Measurements from ENCODE around the gene ACSS1.

The ACSS1 gene

DNA sequence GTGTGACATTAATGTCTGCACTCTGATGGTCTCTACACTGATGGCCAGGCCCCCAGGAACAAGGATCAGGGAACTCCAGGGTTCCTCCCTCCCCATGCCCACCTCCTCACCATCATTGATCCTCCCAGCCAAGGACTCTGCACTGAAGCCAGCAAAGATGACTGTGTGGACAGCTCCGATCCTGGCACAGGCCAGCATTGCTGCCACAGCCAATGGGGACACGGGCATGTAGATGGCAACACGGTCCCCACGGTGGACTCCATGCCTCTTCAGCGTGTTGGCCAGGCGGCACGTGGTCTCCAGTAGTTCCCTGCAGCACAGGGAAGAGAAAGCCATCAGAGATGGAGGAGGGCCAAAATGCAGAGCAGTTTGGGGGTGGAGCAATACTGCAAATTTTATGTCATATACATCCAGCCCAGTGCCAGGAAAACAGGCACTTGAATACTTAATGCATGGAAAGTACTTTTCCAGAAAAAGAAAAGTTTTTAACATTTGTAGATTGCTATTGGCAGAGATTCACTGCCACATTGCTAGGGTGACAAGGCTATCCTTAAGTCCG, 27.2 kb downstream of the ACSS1 start:
- ATAC-seq (no peak), DNase-seq (no peak)

DNA sequence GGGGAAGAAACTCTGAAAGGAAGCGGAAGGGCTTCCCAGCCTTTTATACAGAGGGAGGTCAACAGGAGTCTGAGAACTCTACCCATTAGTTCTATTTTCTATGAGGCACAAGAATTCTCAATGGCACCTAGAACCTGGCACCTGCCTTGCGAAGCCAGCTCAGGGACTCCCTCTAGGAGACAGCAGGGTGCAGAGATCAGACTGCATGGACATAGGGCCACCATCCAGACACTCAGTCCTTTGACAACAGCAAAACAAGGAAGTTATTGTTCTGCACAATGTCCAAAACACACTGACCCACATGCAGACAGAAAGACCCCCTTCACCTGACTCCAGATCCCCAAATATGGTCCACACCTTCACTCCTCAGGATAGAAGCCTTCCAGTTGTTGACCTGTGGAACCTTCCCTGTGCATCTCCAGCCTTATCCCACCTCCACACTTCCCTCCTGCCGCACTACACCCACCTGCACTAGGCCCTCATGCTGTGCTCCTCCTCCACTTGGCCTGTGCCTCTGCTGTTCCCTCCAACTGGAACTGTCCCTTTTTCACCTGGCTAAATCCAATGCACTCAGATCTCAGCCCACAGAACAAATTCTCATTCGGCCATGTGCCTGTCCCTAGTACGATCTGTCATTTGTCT, 27.8 kb downstream of the ACSS1 start:
- DNase-seq (no peak), ATAC-seq (no peak)

DNA sequence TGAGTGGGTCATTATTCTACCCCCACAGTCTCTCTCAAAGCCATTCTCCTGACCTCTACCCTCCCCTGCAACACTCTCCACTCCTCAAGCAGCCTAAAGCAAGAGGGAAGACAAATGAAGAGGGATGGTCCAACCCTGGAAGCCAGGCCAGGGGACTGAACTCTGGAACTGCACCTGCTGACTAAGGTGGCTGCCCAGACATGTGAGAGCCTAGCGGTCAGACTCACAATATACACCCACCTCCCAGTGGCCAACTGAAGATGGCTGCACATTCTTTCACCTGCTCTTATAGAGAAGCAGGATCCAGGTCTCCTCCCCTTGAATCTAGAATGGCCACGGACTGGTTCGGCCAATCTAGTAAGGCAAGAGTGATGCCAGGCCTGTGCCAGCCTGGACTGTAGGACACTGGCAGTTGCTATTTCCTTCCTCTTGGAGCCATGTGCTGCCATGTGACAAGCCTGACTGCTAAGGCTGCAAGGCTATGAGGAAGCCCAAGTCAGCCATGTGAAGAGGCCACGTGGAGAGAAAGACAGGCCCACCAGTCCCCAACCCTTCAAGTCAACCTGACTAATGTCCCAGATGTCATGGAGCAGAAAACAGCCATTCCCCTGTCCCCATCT, 31.8 kb downstream of the ACSS1 start:
- ATAC-seq (no peak), DNase-seq (no peak)

DNA sequence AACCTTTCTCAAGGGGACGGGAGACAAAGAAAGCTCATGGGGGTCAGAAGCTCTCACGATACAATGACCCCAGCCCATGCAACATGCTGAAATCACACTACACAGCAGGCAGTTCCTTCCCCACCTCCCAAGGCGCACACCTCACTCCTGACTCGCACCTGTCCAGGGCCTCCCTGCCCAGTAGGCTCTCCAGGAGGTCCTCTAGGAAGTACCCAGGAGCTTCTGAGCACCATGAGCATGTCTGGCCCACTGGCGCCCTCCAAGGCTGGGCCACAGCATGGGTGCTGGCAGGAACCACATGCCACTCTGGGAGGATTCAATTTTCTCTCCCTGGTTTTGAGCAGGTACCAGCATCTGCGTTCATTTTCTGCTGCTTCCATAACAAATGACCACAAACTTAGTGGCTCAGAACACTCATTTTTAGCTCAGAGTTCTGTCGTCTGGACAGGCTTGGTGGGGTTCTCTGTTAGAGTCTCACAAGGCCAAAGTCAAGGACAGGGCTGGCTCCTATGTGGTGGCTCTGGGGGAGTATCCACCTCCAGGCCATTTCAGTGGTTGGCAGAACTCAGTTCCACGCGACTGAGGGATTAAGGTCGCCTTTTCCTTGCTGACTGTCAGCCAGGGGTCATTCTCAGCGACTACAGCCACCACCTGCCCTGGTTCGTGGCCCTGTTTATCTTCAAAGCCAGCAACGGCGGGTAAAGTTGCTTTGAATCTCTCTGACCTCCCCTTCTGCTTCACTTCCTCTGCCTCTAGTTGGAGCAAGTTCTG, 32.7 kb downstream of the ACSS1 start:
- DNase-seq: no peak

DNA sequence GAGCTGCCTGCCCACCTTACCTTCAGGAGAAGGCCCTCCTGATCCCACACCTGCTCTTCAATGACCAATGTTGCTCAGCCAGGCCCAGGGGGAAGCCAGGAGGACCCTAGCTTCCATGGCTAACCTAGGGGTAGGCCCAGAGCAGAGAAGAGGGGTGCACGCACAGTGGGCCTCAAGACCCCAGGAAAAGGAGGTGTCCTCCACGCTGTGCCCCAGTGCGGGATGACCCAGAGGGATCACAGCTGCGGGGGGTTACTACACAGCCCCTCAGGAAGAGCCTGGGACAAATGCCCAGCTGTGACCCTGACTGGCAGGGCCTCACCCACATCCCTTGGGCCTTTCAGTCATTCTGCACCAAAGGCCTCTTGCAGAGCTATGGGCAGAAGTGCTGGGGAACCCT, 33.8 kb downstream of the ACSS1 start:
- DNase-seq (no peak), ATAC-seq (no peak)

More for the DNA sequence above, 32.7 kb downstream of the ACSS1 start:
- ATAC-seq: no peak

DNA sequence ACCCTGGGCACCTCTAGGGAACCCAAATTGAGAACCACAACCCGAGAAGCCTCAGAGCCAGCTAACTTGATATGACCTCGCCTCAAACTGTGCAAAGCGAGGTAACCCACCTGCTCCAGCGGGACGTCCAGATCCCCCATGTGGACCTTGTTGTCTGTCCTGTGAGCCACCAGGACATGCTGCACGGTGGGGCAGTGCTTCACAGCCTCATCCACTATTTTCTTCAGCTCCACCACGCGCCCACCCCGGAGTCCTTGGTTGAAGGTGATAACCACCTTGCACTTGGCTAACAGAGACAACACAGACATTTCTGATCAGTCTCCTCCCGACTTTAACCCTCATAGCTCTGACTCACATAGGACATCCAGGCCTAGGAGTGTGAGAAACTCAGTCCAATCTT, 34.6 kb downstream of the ACSS1 start:
- no peak for DNase-seq
- ATAC-seq: no peak

DNA sequence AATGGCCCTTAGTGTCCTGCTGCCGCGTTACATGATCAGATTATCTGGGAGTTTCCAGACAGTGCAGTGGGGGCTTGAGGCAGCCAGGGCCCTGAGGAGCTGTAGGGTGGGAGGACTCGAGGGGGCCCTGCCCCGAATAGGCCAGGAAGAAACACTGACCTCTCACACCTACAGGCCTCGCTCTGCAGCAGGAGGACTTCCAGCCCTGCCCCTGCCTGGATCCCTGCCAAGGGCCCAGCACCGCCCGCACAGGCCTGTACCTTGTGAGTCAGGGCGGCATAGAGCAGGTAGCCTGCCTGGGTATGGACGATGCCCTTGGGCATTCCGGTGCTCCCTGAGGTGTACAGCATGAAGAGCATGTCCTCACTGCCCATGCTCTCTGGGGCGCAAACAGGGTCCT, 35.3 kb downstream of the ACSS1 start:
- DNase-seq: no peak
- no peak for ATAC-seq

DNA sequence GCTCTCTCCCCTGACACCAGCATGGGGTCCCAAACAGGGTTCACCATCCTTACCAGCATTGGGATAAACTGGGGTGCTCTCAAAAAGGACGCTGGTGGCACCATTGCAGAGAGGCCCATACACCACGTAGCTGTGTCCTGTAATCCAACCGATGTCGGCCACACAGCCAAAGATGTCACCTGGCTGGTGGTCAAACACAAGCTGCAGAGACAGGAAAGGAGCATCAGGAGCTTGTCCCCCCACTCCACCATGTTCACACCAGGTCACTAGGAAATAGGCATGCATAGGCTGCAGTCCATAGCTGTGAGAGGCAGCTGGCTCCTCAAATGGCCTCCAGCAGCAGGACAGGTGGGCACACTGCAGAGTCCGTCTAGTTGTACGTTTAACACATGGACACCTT, 36.6 kb downstream of the ACSS1 start:
- ATAC-seq (no peak), DNase-seq (no peak)

DNA sequence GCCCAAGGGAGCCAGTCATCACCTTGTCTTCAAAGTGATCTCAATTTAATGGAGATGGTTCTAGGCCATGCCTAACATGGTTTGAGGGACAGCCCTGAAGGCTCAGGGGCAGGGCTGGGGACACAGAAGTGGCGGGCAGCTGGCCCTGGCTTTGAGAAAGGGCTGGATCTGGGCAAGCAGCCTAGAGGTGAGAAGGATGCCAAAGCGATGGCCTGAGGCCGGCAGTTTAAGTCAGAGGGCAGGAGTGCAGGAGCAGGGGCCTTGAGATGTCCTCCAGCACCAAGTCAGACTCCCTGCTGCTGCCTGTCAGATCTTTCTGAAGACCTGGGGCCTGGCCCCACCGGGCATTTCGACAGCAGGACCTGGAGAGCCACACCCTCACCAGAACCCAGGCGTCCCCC, 37.0 kb downstream of the ACSS1 start:
- DNase-seq (no peak), ATAC-seq (no peak)

DNA sequence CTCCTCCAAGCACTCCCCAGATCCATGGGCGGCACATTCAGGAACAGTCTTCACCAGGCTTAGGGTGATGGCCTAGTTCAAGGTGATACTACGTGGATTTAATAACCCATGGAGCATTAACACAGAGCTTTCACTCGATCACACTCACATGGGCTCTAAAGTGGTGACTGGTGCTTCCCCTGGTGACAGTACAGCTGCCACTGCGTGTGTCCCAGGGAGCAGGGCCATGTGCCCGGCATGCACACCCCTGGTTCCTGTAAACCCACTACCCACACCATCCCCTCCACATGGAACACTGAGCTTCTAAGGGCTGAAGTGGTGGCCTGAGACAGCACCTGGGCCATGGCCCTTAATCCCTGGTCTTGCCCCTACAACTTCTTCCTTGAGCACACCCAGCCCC, 37.6 kb downstream of the ACSS1 start:
- no peak for ATAC-seq
- no peak for DNase-seq

DNA sequence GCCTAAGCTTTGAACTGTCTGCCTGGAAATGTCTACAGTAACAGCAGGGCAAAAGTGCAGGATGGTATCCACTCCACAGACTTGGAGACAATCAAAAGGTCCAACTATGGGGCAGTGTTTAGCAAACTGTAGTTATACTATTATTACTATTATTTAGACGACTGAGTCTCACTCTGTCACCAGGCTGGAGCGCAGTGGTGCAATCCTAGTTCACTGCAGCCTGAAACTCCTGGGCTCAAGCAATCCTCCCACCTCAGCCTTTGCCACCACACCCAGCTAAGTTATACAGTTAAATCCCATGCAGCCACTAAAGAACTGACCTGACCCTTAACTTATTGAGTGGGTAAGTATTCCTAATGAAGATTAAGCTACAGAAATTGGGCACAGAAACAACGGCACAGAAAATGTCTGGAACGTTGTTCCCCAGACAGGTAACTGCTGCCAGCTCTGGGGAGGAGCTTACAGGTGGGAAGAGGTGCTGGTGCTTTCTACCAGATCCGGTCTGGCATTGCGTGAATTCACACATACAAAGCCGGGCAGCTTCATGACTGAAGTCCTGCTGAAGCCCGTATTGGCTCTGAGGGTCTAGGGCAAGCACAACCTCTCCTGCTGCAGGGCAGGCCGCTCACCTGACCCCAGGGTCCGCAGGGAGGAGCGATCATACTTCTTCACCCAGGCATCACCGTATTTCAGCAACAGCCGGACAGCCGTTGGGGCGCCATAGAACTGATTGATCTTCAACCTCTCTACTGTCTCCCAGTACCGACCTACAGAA, 38.4 kb downstream of the ACSS1 start:
- DNase-seq (no peak), ATAC-seq (no peak)

DNA sequence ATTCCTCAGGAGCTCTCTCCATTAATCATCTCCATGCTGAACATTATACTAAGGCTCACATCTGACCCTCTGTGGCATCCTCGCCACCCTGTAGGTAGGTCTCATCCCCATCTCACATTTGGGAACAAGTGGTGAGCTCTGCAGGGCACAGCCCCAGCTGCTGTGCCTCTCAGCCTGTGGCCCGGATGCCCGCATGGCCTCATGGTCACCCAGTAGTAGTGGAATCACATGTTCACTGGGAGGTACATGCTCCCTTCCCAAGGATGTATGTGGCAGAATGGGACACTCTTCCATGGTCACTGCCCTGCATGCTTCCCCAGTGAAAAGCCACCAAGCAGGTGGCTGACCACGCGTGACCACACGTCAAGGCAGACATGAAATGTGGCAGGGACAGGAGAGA, 39.1 kb downstream of the ACSS1 start:
- DNase-seq: no peak
- ATAC-seq: no peak

DNA sequence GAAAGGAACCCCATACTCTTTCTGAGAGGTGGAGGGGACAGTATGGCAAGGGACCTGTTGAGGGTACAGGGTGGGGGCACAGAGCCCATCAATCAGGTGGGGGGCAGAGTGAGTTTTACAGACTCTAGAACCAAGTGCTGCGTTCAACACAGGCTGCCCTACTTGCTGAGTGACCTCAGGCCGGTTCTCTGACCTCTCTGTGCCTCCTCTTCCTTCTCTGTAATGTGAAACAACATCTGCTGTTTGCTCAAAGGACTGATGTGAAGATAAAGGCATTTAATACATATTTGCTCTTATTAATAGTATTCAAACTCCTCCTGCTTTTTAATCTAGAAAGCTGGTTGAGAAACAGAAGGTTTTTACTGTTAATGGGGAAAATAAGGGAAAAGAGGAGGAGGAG, 39.5 kb downstream of the ACSS1 start:
- DNase-seq (no peak), ATAC-seq (no peak)

DNA sequence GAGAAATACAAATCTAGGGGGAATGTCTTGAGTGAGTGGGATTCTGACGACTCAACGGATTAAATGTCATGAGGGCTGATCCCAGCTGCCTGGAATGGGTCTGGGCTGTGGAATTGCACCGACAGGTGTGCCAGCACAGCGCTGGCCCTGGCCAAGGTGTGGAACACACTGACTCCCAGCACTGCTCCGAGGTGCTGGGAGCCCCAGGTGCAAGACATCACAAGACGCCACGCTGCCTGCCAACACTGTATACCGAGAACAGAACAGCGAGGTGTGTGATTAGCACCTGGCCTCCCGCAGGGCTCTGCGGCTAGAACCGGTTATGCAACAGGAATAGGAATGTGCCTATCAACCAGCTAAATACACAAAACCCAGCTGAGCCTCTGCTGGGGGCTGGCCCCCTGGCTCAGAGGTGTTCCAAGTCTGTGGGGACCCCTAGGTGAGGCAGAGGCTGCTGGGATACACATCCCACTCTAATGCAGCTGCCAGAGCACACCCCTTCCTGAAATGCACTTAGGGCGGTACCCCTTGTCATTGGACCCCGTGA, 40.6 kb downstream of the ACSS1 start:
- ATAC-seq (no peak), DNase-seq (no peak)

DNA sequence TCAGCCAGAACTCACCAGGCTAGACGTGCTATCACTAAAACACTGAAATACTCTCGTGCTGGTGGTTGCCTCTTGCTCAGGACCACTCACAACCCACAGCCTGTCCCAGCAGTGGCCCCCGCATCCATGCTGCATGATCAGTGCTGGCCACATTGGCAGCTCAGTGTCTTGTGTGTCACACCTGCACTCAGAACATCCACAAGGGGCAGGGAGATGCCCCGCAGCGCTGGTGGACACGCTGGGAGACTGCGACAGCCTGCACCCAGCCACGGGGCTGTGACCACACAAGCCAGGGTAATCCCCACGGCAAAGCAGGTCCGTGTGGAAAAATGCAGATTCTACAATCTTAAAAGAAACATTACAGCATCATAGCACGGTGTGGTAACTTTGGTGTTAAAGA, 41.5 kb downstream of the ACSS1 start:
- DNase-seq (no peak), ATAC-seq (no peak)

DNA sequence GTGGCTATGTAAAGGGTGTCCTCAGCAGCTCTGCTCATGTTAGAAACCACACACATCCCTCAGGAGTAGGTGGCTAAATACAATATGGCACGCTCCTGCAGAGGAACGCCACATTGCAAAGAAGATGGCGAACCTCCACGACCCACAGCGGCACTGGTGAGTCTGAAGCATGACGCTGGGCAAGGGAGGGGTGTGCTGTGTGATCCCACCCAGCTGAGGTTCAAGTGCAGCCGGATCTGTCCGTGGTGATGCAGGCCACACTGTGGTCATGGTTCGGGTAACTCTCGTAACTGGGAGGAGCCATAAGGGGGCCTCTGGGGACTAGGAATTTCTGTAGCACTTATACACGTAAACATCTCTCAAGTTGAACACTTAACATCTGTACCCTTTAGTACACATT, 42.0 kb downstream of the ACSS1 start:
- ATAC-seq: no peak
- DNase-seq: no peak

DNA sequence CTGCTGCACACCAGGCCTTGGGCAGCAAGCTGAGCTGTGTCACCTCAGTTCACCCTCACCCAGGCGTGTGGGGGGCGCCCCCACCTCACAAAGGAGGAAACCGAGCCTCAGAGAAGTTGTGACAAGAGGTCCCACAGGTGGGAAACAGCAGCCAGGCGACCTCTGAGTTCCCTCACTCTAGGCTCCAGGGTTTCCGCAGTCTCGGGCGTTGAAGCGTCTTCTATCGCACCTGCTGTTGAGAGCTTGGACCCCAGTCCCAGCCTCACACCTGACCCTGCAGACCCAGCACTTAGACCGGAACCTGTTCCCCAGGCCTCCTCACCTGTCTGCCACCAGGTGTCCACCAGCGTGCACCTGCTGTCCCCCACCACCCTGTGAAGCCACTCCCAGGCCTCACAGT, 43.1 kb downstream of the ACSS1 start:
- no peak for DNase-seq
- no peak for ATAC-seq

DNA sequence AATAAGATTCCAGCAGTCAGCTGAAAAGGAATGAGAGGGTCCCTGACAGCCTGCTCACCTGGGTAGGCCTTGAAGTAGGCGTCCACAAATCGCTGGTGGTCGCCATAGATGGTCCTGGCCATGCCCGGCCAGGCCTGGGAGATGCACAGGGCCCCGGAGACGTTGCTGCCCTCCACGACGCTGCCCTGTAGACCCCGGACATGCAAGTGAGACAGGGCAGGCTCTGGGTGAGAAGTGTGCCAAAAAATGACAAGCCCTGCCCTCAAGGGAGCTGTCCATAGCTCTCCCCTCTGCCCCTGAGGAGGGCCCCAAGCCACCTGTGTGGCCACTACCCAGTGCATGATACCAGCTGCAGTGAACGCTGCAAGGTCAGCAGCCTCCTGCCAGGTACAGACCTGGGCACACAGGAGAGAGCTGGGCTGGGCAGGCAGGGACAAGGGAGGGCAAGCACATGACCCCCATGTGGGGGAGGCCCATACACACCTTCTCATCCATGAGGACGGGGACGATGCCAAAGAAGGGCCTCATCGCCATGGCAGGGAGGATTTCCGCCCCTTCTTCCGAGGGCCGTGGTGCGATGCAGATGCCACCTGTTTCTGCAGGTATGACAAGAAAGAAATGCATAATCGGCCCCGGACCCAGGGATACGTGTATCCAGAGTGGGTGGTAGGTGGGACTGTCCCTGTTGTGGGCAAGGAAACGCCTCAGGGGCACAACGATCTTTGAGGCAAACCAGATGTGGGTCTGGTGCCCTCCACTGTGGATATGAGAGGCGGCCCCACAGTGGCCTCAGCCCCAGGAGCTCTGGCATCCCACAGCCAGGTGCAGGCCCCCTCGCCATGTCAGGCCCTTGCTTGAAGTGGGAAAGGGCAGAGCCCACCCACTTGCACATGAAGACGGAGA, 44.2 kb downstream of the ACSS1 start:
- DNase-seq (no peak), ATAC-seq (no peak)

DNA sequence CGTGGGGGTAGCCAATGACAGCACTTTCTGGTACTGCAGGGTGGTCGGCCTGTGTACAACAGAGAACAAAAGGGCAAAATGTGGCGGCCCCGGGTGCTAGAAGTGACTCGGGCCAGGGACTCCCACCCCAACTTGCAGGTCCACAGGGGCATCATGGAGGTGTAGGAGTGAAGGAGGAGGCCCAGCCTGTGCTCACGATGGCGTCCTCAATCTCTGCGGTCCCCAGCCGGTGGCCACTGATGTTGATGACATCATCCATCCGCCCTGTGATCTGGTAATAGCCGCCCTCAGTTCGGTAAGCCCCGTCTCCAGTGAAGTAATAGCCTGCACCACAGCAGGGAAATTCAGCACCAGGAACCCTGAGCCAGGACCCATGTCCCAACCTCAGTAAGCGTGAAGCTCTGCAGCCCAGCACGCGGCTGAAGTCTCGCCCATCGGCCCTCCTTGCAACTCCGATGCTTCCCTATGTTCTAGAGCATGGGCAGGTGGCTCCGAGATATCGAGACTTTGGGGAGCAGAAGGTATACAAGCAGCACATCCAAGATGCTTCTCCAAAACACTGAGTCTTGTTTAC, 45.2 kb downstream of the ACSS1 start:
- ATAC-seq: no peak

DNA sequence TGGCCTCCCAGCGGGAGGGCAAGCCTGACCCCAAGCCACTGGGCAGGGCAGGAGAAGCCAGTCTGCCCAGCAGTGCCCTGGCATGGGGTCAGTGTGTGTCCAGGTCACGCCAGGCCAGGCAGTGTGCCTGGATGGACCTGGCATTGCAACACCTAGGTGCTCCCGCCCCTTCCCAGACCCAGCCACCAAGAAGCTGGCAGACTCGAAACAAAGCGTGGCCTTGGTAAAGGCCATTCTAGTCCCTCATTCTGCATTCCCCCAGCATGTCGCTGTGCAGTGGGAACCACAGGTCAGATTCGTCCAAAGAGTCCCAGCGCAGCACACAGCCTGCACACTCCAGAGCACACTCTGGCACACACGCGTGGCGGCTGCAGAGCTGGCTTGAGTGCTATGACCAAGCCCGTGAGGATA, 46.1 kb downstream of the ACSS1 start:
- no peak for DNase-seq
- ATAC-seq: no peak

More for the DNA sequence above, 45.2 kb downstream of the ACSS1 start:
- DNase-seq: no peak

DNA sequence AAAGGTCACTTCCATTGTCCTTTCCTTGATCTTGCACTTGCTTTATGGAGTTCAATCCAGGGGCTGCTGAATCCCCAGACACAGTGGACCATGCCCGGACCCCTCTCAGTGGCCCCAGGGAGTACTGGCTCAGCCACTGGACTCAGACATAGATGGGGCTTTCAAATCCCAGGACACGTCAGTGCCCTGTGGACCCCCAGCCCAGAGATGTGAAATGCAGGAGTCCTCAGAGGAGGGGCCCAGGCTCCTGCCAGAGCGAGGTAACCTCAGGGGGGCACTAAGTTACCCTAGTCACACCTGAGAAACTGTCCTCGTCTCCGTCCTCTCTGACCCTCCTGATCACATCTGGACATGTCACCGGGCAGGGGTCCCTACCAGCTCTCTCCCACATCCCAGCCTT, 46.7 kb downstream of the ACSS1 start:
- DNase-seq: no peak
- ATAC-seq: no peak
